K562 (cell line): Measurements from ENCODE around the gene ADAT1. TPM values are rescaled to one million over a fixed set of nuclear protein-coding genes. Genes with fewer than 3 reads are reported as not detected.

ENCODE experiments used
- BDP1 ChIP-seq: IDR thresholded peaks from 3 replicates; pipeline ENCODE4 v1.6.1; 2011; ENCODE audit not compliant: insufficient read length, insufficient read depth
- FOXK2 ChIP-seq, 2 experiments: fragments of 450-650 bp; IDR thresholded peaks in 1 of 2; conservative IDR thresholded peaks in 1 of 2; 2 replicates each; pipeline ENCODE4 v1.6.1; 2016; ENCODE audit warnings: low read depth in 2 of 2, mild to moderate bottlenecking in 1 of 2
- FOXP1 ChIP-seq: sonication (generic); formaldehyde crosslinking; IDR thresholded peaks from 2 replicates; pipeline ENCODE4 v1.8.0; 2022; ENCODE audit warnings: mild to moderate bottlenecking, missing genetic modification reagents
- GABPA ChIP-seq: fragments of 200-800 bp; sonication (Bioruptor generic); conservative IDR thresholded peaks from 2 replicates; pipeline ENCODE4 v1.6.1; 2016; ENCODE audit warnings: low read depth, missing genetic modification characterization, missing compliant biosample characterization
- HDAC1 ChIP-seq, 2 experiments: fragments of 450-650 bp; IDR thresholded peaks; 2 replicates each; pipeline ENCODE4 v1.6.1; 2016 to 2017; ENCODE audit warnings: inconsistent platforms in 1 of 2, mild to moderate bottlenecking in 1 of 2, moderate library complexity in 1 of 2
- HMGXB4 ChIP-seq: sonication (generic); formaldehyde crosslinking; IDR thresholded peaks from 2 replicates; pipeline ENCODE4 v1.8.1; 2023; ENCODE audit warnings: mild to moderate bottlenecking, missing genetic modification reagents
- KDM4B ChIP-seq, 2 experiments: fragments of 450-650 bp in 1 of 2; sonication (generic) in 1 of 2; IDR thresholded peaks; 2 replicates each; pipeline ENCODE4 v1.6.1; 2016 to 2017; ENCODE audit warnings: borderline replicate concordance in 2 of 2, antibody characterized with exemption in 1 of 2, low read depth in 1 of 2, mild to moderate bottlenecking in 1 of 2
- KLF1 ChIP-seq: fragments of 450-650 bp; IDR thresholded peaks from 2 replicates; pipeline ENCODE4 v1.6.1; 2016; ENCODE audit warnings: missing genetic modification characterization, missing compliant biosample characterization
- POLR3G ChIP-seq: IDR thresholded peaks from 2 replicates; pipeline ENCODE4 v1.6.1; 2011; ENCODE audit not compliant: insufficient read length, insufficient replicate concordance; ENCODE audit errors: extremely low read depth
- SP2 ChIP-seq: IDR thresholded peaks from 2 replicates; pipeline ENCODE4 v1.6.1; 2011; ENCODE audit warnings: mild to moderate bottlenecking, low read depth, low read length, moderate library complexity; ENCODE audit not compliant: poor library complexity, severe bottlenecking; ENCODE audit errors: extremely low read depth
- TAF1 ChIP-seq: IDR thresholded peaks from 2 replicates; pipeline ENCODE4 v1.6.1; 2011; ENCODE audit warnings: mild to moderate bottlenecking, low read length, moderate library complexity; ENCODE audit not compliant: insufficient read depth, control insufficient read depth, severe bottlenecking; ENCODE audit errors: extremely low read depth
- TCF3 ChIP-seq: sonication (generic); formaldehyde crosslinking; IDR thresholded peaks from 2 replicates; pipeline ENCODE4 v1.4.0; 2020; ENCODE audit warnings: mild to moderate bottlenecking, missing genetic modification reagents
- TCF7L2 ChIP-seq: fragments of 150-350 bp; IDR thresholded peaks from 2 replicates; pipeline ENCODE4 v1.6.1; 2016; ENCODE audit warnings: low read depth, mild to moderate bottlenecking, low read length, moderate library complexity
- VEZF1 ChIP-seq: fragments of 200-800 bp; sonication (Bioruptor generic); IDR thresholded peaks from 2 replicates; pipeline ENCODE4 v1.6.1; 2017; ENCODE audit warnings: missing genetic modification characterization, missing compliant biosample characterization
- ZNF253 ChIP-seq: fragments of 250-450 bp; sonication (Bioruptor Pico); conservative IDR thresholded peaks from 2 replicates; pipeline ENCODE4 v1.6.1; 2021; ENCODE audit warnings: mild to moderate bottlenecking
- polyA plus RNA-seq, 8 experiments: library from polyadenylated mRNA; depleted of rRNA in 4 of 8; stranded (reverse) in 5 of 8; unstranded in 3 of 8; fragments of >200 nt; fragmentation: Nextera tagmentation in 2 of 8; fragmentation: Illumina TruSeq in 1 of 8; extraction: Ambion mirVana in 2 of 8; extraction: Trizol in 1 of 8; gene quantifications; 2 replicates each; pipeline versions ENCODE4 v1.2.1 to v1.2.3, GENCODE V29; 2011 to 2014; ENCODE audit warnings: inconsistent platforms in 1 of 8, missing spikeins in 1 of 8
- total RNA-seq, 7 experiments: library from RNA; depleted of rRNA in 6 of 7; stranded (reverse); fragments of >200 nt in 6 of 7; fragmentation: Illumina TruSeq in 2 of 7; extraction: Trizol in 2 of 7; gene quantifications; 2 replicates each; pipeline versions ENCODE4 v1.2.1 to v1.2.3, GENCODE V29; 2011 to 2021; ENCODE audit warnings: low replicate concordance in 1 of 7
- TF ChIP-seq, protein P1 (sequence below), 3 experiments: fragments of 200-800 bp in 1 of 3; sonication (Bioruptor generic) in 1 of 3; sonication (generic) in 1 of 3; formaldehyde crosslinking in 1 of 3; IDR thresholded peaks; 2 replicates each; pipeline versions ENCODE4 v1.6.1 to v1.8.0; 2016 to 2022; ENCODE audit warnings: mild to moderate bottlenecking in 2 of 3, missing compliant biosample characterization in 2 of 3, missing genetic modification characterization in 2 of 3, missing genetic modification reagents in 1 of 3
- TF ChIP-seq, protein P2 (sequence below): conservative IDR thresholded peaks from 2 replicates; pipeline ENCODE4 v1.6.1; 2011; ENCODE audit warnings: low read depth, mild to moderate bottlenecking, low read length; ENCODE audit not compliant: control insufficient read depth
- TF ChIP-seq, protein P3 (sequence below): fragments of 450-650 bp; IDR thresholded peaks from 2 replicates; pipeline ENCODE4 v1.6.1; 2016; ENCODE audit warnings: borderline replicate concordance

The ADAT1 gene
- total and polyA plus RNA-seq, 9 of the 15 experiments (the other 6 are each of a cell fraction or from before 2014, with no cell fraction given) = 16.0 to 36.7 (median 28.2) TPM

DNA sequence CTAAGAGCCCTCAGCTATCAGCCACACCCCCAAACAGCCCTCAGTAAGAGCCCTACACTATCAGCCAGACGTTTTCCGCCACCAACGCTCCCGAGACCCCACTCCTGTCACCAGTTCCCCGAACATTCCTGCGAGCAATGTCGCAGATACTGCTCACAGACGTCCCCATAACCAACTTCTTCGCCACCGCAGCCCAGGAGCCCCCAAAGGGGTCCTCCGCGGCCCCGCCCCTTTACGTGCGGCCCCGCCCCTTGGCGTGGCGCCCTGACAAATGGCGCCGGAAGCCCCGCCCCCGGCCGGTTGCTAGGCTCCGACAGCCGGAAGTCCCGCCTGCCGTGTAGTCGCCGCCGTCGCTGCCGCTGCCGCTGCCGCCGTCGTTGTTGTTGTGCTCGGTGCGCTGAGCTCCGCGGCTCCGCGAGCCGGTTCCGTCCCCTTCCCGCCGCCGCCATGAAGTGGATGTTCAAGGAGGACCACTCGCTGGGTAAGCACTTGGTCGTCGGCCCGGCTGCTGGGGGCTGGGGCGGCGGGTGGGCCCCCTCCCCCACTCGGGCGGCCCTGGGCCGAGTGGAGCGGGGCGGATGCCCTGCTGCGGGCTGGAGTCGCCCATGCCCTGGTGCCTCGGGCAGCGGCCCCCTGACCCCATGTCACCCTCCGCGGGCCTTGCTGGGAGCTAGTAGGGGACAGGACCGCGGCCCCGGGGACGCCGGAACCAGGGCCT, 56.9 kb downstream of the ADAT1 start, which contains the start of gene GABARAPL2 (continued):
- TF ChIP-seq SP2 (peak; percentile 55), TCF7L2 (no peak), POLR3G (no peak), TAF1 (peak; percentile 11), FOXP1 (0 out of 2 replicates have a peak, but pooled peaks have one; percentile 21), KDM4B (IDR thresholded peaks at IDR 0.05; ENCODE audit: borderline replicate concordance in 2 of 2, low read depth in 1 of 2) (peak in 1 of 2 experiments; percentile 20; a peak in 1 of 4 replicates), GABPA (peak; percentile 97), VEZF1 (CRISPR knock-in tag) (peak; percentile 78), BDP1 (no peak), TCF3 (no peak; the same call in 1 of the 2 replicates), FOXK2 (conservative IDR thresholded peaks at IDR 0.05 in 1 of 2, IDR thresholded peaks at IDR 0.05 in 1 of 2; ENCODE audit: low read depth in 2 of 2) (peak; percentile 36 to 51; a peak in 3 of 4 replicates), HMGXB4 (CRISPR knock-in tag) (no peak), KLF1 (tag) (no peak), ZNF253 (CRISPR knock-in tag) (no peak), HDAC1 (IDR thresholded peaks at IDR 0.05) (peak in 1 of 2 experiments; percentile 91; a peak in 2 of 4 replicates)
- TF ChIP-seq, protein P1, sequence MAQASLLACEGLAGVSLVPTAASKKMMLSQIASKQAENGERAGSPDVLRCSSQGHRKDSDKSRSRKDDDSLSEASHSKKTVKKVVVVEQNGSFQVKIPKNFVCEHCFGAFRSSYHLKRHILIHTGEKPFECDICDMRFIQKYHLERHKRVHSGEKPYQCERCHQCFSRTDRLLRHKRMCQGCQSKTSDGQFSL (CRISPR knock-in tag; IDR thresholded peaks at IDR 0.05) = peak; percentile 77
- TF ChIP-seq, protein P1 (tag; IDR thresholded peaks at IDR 0.05) = no peak
- TF ChIP-seq, protein P2, sequence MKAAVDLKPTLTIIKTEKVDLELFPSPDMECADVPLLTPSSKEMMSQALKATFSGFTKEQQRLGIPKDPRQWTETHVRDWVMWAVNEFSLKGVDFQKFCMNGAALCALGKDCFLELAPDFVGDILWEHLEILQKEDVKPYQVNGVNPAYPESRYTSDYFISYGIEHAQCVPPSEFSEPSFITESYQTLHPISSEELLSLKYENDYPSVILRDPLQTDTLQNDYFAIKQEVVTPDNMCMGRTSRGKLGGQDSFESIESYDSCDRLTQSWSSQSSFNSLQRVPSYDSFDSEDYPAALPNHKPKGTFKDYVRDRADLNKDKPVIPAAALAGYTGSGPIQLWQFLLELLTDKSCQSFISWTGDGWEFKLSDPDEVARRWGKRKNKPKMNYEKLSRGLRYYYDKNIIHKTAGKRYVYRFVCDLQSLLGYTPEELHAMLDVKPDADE = peak; percentile 16
- TF ChIP-seq, protein P3, sequence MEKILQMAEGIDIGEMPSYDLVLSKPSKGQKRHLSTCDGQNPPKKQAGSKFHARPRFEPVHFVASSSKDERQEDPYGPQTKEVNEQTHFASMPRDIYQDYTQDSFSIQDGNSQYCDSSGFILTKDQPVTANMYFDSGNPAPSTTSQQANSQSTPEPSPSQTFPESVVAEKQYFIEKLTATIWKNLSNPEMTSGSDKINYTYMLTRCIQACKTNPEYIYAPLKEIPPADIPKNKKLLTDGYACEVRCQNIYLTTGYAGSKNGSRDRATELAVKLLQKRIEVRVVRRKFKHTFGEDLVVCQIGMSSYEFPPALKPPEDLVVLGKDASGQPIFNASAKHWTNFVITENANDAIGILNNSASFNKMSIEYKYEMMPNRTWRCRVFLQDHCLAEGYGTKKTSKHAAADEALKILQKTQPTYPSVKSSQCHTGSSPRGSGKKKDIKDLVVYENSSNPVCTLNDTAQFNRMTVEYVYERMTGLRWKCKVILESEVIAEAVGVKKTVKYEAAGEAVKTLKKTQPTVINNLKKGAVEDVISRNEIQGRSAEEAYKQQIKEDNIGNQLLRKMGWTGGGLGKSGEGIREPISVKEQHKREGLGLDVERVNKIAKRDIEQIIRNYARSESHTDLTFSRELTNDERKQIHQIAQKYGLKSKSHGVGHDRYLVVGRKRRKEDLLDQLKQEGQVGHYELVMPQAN = peak; percentile 91
